Fibroblast of lung (primary cell): ENCODE results near the gene CNNM1. TPM values are rescaled to one million over a fixed set of nuclear protein-coding genes. Genes with fewer than 3 reads are reported as not detected.

Experiments
- DNase-seq, 2 donors: peaks; one replicate each; pipeline versions ENCODE4 v3.0.0 to v3.0.0-alpha.2; 2010; ENCODE audit warnings: low read depth in 2 of 2
- H2AFZ ChIP-seq: 2 replicates; pipeline ENCODE4 v1.5.1; 2012; ENCODE audit warnings: low read length, control low read depth, inconsistent platforms
- H3K27ac ChIP-seq: 2 replicates; pipeline ENCODE4 v1.5.1; 2011; ENCODE audit warnings: low read length, control low read depth; ENCODE audit not compliant: insufficient read depth
- H3K27me3 ChIP-seq: 2 replicates; pipeline ENCODE4 v1.5.1; 2011; ENCODE audit warnings: mild to moderate bottlenecking, low read length; ENCODE audit not compliant: control insufficient read depth, insufficient read depth
- H3K36me3 ChIP-seq: 2 replicates; pipeline ENCODE4 v1.5.1; 2011; ENCODE audit warnings: low read length; ENCODE audit not compliant: control insufficient read depth, insufficient read depth
- H3K4me1 ChIP-seq: 2 replicates; pipeline ENCODE4 v1.5.1; 2011; ENCODE audit warnings: low read length; ENCODE audit not compliant: control insufficient read depth, insufficient read depth; ENCODE audit errors: extremely low read depth
- H3K4me2 ChIP-seq: 2 replicates; pipeline ENCODE4 v1.5.1; 2011; ENCODE audit warnings: low read length, control low read depth; ENCODE audit not compliant: insufficient read depth; ENCODE audit errors: extremely low read depth
- H3K4me3 ChIP-seq, 4 experiments: fragments of 200-600 bp in 1 of 4; sonication (generic) in 1 of 4; replicated peaks in 1 of 4; 2 replicates each; pipeline ENCODE4 v1.5.1; 2011 to 2016; ENCODE audit warnings: low read length in 4 of 4, low read depth in 3 of 4, mild to moderate bottlenecking in 3 of 4, control low read depth in 2 of 4, inconsistent platforms in 1 of 4, mixed read lengths in 1 of 4; ENCODE audit not compliant: insufficient read depth in 1 of 4; ENCODE audit errors: control extremely low read depth in 1 of 4
- H3K79me2 ChIP-seq: 2 replicates; pipeline ENCODE4 v1.5.1; 2012; ENCODE audit warnings: mild to moderate bottlenecking, low read length, inconsistent platforms; ENCODE audit not compliant: control insufficient read depth, insufficient read depth
- H3K9ac ChIP-seq: 2 replicates; pipeline ENCODE4 v1.5.1; 2011; ENCODE audit warnings: mild to moderate bottlenecking, low read length, control low read depth; ENCODE audit not compliant: insufficient read depth
- H3K9me3 ChIP-seq: 2 replicates; pipeline ENCODE4 v1.5.1; 2012; ENCODE audit warnings: low read depth, low read length; ENCODE audit not compliant: control insufficient read depth, insufficient read depth
- H4K20me1 ChIP-seq: 2 replicates; pipeline ENCODE4 v1.5.1; 2011; ENCODE audit warnings: low read length; ENCODE audit not compliant: control insufficient read depth, insufficient read depth; ENCODE audit errors: extremely low read depth
- EZH2 ChIP-seq: IDR thresholded peaks from 2 replicates; pipeline ENCODE4 v1.5.1; 2012; ENCODE audit warnings: low read length, control low read depth, mild to moderate bottlenecking; ENCODE audit errors: missing control alignments
- polyA plus RNA-seq, 2 donors: library from polyadenylated mRNA; depleted of rRNA in 1 of 2; stranded (reverse) in 1 of 2; unstranded in 1 of 2; fragments of >200 nt; gene quantifications; 2 replicates each; pipeline ENCODE4 v1.2.1, GENCODE V29; 2011 to 2012; ENCODE audit warnings: missing spikeins in 1 of 2
- total RNA-seq: library from RNA; depleted of rRNA; stranded (reverse); fragments of >200 nt; gene quantifications from 2 replicates; pipeline ENCODE4 v1.2.1, GENCODE V29; 2014
- TF ChIP-seq, protein P1 (sequence below), 2 donors: IDR thresholded peaks in 1 of 2; conservative IDR thresholded peaks in 1 of 2; 1 replicate in 1 of 2; 2 replicates in 1 of 2; pipeline ENCODE4 v1.5.1; 2011 to 2012; ENCODE audit warnings: low read length in 2 of 2, control low read depth in 1 of 2, inconsistent platforms in 1 of 2, low read depth in 1 of 2, mild to moderate bottlenecking in 1 of 2

Gene CNNM1
- total and polyA plus RNA-seq, 2 donors (not counting 1 experiment from before 2014, with no cell fraction given): 0.20 to 0.66 TPM

DNA sequence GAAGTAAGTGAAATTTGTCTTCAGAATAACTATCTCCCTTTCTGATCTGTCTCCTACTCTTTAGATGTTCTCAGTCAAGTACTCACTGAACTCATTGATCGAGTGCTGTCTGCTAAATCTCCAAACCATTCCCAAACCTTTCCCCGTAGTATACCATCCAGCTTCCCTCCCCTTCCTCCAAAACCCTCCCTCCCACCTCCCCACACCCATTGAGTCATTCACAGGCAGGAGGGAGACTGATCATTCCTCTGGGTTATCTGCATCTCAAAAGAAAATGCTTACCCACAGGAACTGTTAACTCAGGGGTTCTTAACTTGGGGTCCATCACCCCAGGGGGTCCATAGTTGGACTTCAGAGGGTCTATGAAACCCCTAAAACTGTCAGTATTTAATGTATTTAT is 63.9 kb downstream of the CNNM1 start:
- Histone ChIP-seq H3K4me2 (no peak overlapping the region), H3K9me3 (no peaks in the 10 kb centered on the region), H3K4me1 (peaks cover 8% of the 10 kb centered on the region), H2AFZ (no peak overlapping the region), H4K20me1 (no peaks in the 10 kb centered on the region), H3K27ac (no peak overlapping the region), H3K4me3 (no peak overlapping the region), H3K79me2 (no peaks in the 10 kb centered on the region), H3K27me3 (no peaks in the 10 kb centered on the region), H3K9ac (no peak overlapping the region), H3K36me3 (peaks cover 3% of the 10 kb centered on the region)
- TF ChIP-seq EZH2: no peak
- TF ChIP-seq, protein P1, sequence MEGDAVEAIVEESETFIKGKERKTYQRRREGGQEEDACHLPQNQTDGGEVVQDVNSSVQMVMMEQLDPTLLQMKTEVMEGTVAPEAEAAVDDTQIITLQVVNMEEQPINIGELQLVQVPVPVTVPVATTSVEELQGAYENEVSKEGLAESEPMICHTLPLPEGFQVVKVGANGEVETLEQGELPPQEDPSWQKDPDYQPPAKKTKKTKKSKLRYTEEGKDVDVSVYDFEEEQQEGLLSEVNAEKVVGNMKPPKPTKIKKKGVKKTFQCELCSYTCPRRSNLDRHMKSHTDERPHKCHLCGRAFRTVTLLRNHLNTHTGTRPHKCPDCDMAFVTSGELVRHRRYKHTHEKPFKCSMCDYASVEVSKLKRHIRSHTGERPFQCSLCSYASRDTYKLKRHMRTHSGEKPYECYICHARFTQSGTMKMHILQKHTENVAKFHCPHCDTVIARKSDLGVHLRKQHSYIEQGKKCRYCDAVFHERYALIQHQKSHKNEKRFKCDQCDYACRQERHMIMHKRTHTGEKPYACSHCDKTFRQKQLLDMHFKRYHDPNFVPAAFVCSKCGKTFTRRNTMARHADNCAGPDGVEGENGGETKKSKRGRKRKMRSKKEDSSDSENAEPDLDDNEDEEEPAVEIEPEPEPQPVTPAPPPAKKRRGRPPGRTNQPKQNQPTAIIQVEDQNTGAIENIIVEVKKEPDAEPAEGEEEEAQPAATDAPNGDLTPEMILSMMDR (conservative IDR thresholded peaks at IDR 0.05 in 1 of 2, IDR thresholded peaks at IDR 0.05 in 1 of 2; ENCODE audit: low read depth in 1 of 2, low read length in 2 of 2): no peak
- no peak for DNase-seq

DNA sequence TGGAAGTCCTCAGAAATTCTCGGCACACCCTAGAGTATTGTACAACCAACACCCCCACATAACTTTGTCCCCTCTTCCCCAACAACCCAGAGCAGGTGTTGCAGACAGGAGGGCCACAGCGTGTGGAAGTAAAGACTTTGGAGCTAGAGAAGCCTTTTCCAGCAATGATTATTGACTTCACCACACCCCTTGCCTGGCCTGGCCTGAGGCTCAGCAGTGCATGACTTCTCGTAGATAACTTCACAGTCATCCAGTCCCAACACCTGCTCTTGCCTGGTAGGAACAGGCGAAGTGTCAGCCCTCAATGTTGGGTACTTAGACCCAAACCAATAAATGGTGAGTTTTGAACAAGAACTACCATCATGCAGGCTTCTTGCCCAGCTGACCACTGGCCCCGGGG is 64.5 kb downstream of the CNNM1 start:
- Histone ChIP-seq H3K4me3 (no peak overlapping the region), H3K36me3 (peaks cover 3% of the 10 kb centered on the region), H3K4me2 (no peak overlapping the region), H3K9me3 (no peaks in the 10 kb centered on the region), H2AFZ (no peak overlapping the region), H3K27me3 (no peaks in the 10 kb centered on the region), H3K4me1 (peaks cover 8% of the 10 kb centered on the region), H3K79me2 (no peaks in the 10 kb centered on the region), H4K20me1 (no peaks in the 10 kb centered on the region), H3K9ac (no peak overlapping the region), H3K27ac (no peak overlapping the region)
- no peak for TF ChIP-seq EZH2
- TF ChIP-seq, protein P1 (conservative IDR thresholded peaks at IDR 0.05 in 1 of 2, IDR thresholded peaks at IDR 0.05 in 1 of 2; ENCODE audit: low read depth in 1 of 2, low read length in 2 of 2): no peak
- DNase-seq: no peak

DNA sequence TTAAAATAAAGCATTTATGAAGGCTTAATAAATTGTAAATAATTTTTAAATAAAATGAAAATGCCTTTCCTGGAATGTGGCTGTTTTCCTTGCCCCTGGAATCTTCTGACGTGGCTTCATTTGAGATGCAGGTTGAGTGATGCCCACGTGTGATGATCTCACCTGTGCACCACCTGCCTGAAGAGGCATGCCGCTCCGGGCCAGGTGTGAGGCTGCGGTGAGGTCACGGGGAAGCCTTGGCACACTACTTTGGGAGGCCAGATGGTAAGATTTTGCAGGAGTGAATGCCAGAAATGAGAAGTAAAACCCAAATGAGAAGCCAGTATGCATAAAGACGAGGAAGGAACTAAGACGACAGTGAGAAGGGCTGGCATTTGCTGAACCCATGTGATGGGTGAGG is 65.1 kb downstream of the CNNM1 start:
- no peak overlapping the region for H3K27ac ChIP-seq
- no peak overlapping the region for H2AFZ ChIP-seq
- peaks cover 8% of the 10 kb centered on the region for H3K4me1 ChIP-seq
- TF ChIP-seq, protein P1 (conservative IDR thresholded peaks at IDR 0.05 in 1 of 2, IDR thresholded peaks at IDR 0.05 in 1 of 2; ENCODE audit: low read depth in 1 of 2, low read length in 2 of 2): no peak
- no peak for TF ChIP-seq EZH2
- H3K79me2 ChIP-seq: no peaks in the 10 kb centered on the region
- H3K36me3 ChIP-seq: peaks cover 3% of the 10 kb centered on the region
- H3K4me2 ChIP-seq: no peak overlapping the region
- no peak overlapping the region for H3K4me3 ChIP-seq
- H3K27me3 ChIP-seq: no peaks in the 10 kb centered on the region
- H4K20me1 ChIP-seq: no peaks in the 10 kb centered on the region
- no peaks in the 10 kb centered on the region for H3K9me3 ChIP-seq
- no peak overlapping the region for H3K9ac ChIP-seq
- no peak for DNase-seq
